Gastrocnemius medialis (tissue), 4 donors: ENCODE results near the gene RBPJ. TPM values are rescaled to one million over a fixed set of nuclear protein-coding genes. Genes with fewer than 3 reads are reported as not detected.
A peak's percentile ranks its signal among the peaks of the same experiment; 100 is the strongest.
"Not testable (repeated sequence)": the region's sequence is repeated elsewhere in the genome, so short reads cannot be mapped to it uniquely, and the experiment has no call there.

Experiments used
- ATAC-seq, 2 donors: fragments of 150-250 bp; one replicate each; pipeline ENCODE4 v1.9.1; 2016
- DNase-seq, 2 donors: peaks; one replicate each; pipeline ENCODE4 v3.0.0-alpha.2; 2019
- H3K27ac ChIP-seq, 4 donors: fragments of 200-600 bp; sonication (generic); 1 replicate in 1 of 4; 2 replicates in 3 of 4; pipeline ENCODE4 v1.5.1; 2016 to 2018; ENCODE audit warnings: mild to moderate bottlenecking in 2 of 4, moderate library complexity in 1 of 4
- H3K27me3 ChIP-seq, 3 donors: fragments of 200-600 bp; sonication (generic) in 2 of 3; 1 replicate in 1 of 3; 2 replicates in 2 of 3; pipeline versions ENCODE4 v1.5.1 to v1.6.0; 2016 to 2019; ENCODE audit warnings: mild to moderate bottlenecking in 1 of 3, moderate library complexity in 1 of 3
- H3K36me3 ChIP-seq, 2 donors: fragments of 200-600 bp; sonication (generic) in 1 of 2; one replicate each; pipeline ENCODE4 v1.5.1; 2017 to 2018
- H3K4me1 ChIP-seq, 2 donors: fragments of 200-600 bp; sonication (generic) in 1 of 2; one replicate each; pipeline ENCODE4 v1.5.1; 2016 to 2017; ENCODE audit warnings: mild to moderate bottlenecking in 2 of 2
- H3K4me3 ChIP-seq, 4 donors: fragments of 200-600 bp; sonication (generic) in 3 of 4; 1 replicate in 1 of 4; 2 replicates in 3 of 4; pipeline ENCODE4 v1.5.1; 2016 to 2019; ENCODE audit warnings: mild to moderate bottlenecking in 2 of 4
- H3K9me3 ChIP-seq, 3 donors: fragments of 200-600 bp; sonication (generic) in 2 of 3; 1 replicate in 1 of 3; 2 replicates in 2 of 3; pipeline ENCODE4 v1.5.1; 2016 to 2019
- CTCF ChIP-seq, 5 experiments: fragments of 450-650 bp in 3 of 5; fragments of 200-600 bp in 2 of 5; sonication (generic) in 2 of 5; IDR thresholded peaks in 4 of 5; conservative IDR thresholded peaks in 1 of 5; 1 replicate in 4 of 5; 2 replicates in 1 of 5; pipeline ENCODE4 v1.5.1; 2016 to 2019; ENCODE audit warnings: antibody characterized with exemption in 5 of 5, mild to moderate bottlenecking in 3 of 5, moderate library complexity in 3 of 5
- POLR2A ChIP-seq, 2 donors: fragments of 450-650 bp; IDR thresholded peaks; one replicate each; pipeline ENCODE4 v1.6.1; 2017; ENCODE audit warnings: antibody characterized with exemption in 2 of 2, mild to moderate bottlenecking in 2 of 2, moderate library complexity in 2 of 2
- in situ Hi-C, 4 donors: fragments of 200-750 bp; cut with MboI; loops; one replicate each; pipeline versions ENCODE4 v1.15.0 to v1.8.0; 2017; ENCODE audit warnings: low sequenced_read_pairs in 4 of 4
- intact Hi-C: fragments of 100-400 bp; cut with DNase I; formaldehyde crosslinking; loops from one replicate; pipeline ENCODE4 v1.15.1; 2023; ENCODE audit warnings: low total_unique reads
- total RNA-seq, 4 donors: library from RNA; depleted of rRNA; stranded (reverse); fragments of >200 nt; gene quantifications; one replicate each; pipeline versions ENCODE4 v1.1.0 to v1.2.3, GENCODE V29; 2016

The RBPJ gene
- total RNA-seq, 4 donors from 2014 or later = 22.8 to 73.3 (median 37.1) TPM

- intact Hi-C loops = no loop called here
- no peak overlapping the region for H3K27ac ChIP-seq
- H3K27me3 ChIP-seq = no peaks in the 10 kb centered on the region
- peaks cover 11 to 28% of the 10 kb centered on the region in 2 donors for H3K4me1 ChIP-seq
- no peak overlapping the region for H3K4me3 ChIP-seq
- no peaks in the 10 kb centered on the region for H3K36me3 ChIP-seq
- no peaks in the 10 kb centered on the region for H3K9me3 ChIP-seq
- in situ Hi-C loops = no loop called here
- DNase-seq (no peak), ATAC-seq (no peak)
- no peak for TF ChIP-seq CTCF (IDR thresholded peaks at IDR 0.05 in 4 of 5, conservative IDR thresholded peaks at IDR 0.05 in 1 of 5)
- TF ChIP-seq POLR2A (IDR thresholded peaks at IDR 0.05) = no peak
Measured at GRCh38 chr4:26355392-26356052, 34.7 kb downstream of the RBPJ start.

- ATAC-seq (peak; percentile 82 to 88), DNase-seq (no peak)
- H3K4me3 ChIP-seq = no peak overlapping the region
- H3K9me3 ChIP-seq = no peaks in the 10 kb centered on the region
- H3K27me3 ChIP-seq = no peaks in the 10 kb centered on the region
- in situ Hi-C loops = no loop called here
- intact Hi-C loops = no loop called here
- peaks cover 14 to 34% of the 10 kb centered on the region in 2 donors for H3K4me1 ChIP-seq
- H3K27ac ChIP-seq = no peak overlapping the region
- H3K36me3 ChIP-seq = no peaks in the 10 kb centered on the region
- TF ChIP-seq CTCF (IDR thresholded peaks at IDR 0.05 in 4 of 5, conservative IDR thresholded peaks at IDR 0.05 in 1 of 5) (no peak), POLR2A (IDR thresholded peaks at IDR 0.05) (no peak)
Measured at GRCh38 chr4:26356081-26356501, 35.3 kb downstream of the RBPJ start.

GRCh38 chr4:26359521-26359920, 38.7 kb downstream of the RBPJ start:
- in situ Hi-C loops, H3K9me3 ChIP-seq, intact Hi-C loops, H3K27ac ChIP-seq, H3K36me3 ChIP-seq, H3K4me3 ChIP-seq, ATAC-seq, DNase-seq, H3K27me3 ChIP-seq: not testable (repeated sequence)
- H3K4me1 ChIP-seq = peaks cover 31 to 39% of the 10 kb centered on the region in 2 donors

- no peak for TF ChIP-seq CTCF (IDR thresholded peaks at IDR 0.05 in 4 of 5, conservative IDR thresholded peaks at IDR 0.05 in 1 of 5)
- no peak for TF ChIP-seq POLR2A (IDR thresholded peaks at IDR 0.05)
- ATAC-seq = no peak
- Histone ChIP-seq H3K27ac (no peak overlapping the region), H3K36me3 (no peaks in the 10 kb centered on the region), H3K4me3 (no peak overlapping the region), H3K4me1 (peaks cover 30 to 32% of the 10 kb centered on the region in 2 donors), H3K27me3 (no peaks in the 10 kb centered on the region), H3K9me3 (no peaks in the 10 kb centered on the region)
- in situ Hi-C loops = no loop called here
- DNase-seq = no peak
- intact Hi-C loops = no loop called here
Measured at GRCh38 chr4:26360273-26360672, 39.5 kb downstream of the RBPJ start.

GRCh38 chr4:26360864-26361263, 40.0 kb downstream of the RBPJ start:
- DNase-seq = no peak
- Histone ChIP-seq H3K4me1 (peaks cover 27 to 30% of the 10 kb centered on the region in 2 donors), H3K27me3 (no peaks in the 10 kb centered on the region), H3K4me3 (no peak overlapping the region), H3K27ac (no peak overlapping the region), H3K9me3 (no peaks in the 10 kb centered on the region), H3K36me3 (no peaks in the 10 kb centered on the region)
- intact Hi-C loops (no loop called here), in situ Hi-C loops (no loop called here)
- ATAC-seq = no peak
- no peak for TF ChIP-seq CTCF (IDR thresholded peaks at IDR 0.05 in 4 of 5, conservative IDR thresholded peaks at IDR 0.05 in 1 of 5)
- no peak for TF ChIP-seq POLR2A (IDR thresholded peaks at IDR 0.05)
